ENCODE results near the gene YAF2.
"Not testable (repeated sequence)": the region's sequence is repeated elsewhere in the genome, so short reads cannot be mapped to it uniquely, and the experiment has no call there.

Gene YAF2

DNA sequence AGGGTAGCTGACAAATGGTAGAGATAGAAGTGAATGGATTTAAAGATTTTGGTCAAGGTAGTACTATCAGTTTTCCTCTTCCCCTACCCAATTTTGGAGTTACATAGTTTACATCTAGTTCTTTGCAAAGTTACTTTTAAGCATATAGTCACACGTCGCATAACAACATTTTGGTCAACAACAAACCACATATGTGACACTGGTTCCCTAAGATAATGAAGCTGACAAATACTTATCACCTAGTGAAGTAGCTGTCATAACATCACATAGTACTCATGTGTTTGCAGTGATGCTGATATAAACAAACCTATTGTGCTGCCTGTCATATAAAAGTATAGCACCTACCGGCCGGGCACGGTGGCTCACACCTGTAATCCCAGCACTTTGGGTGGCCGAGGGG lies 45.4 kb downstream of the YAF2 start:
- no peak for DNase-seq

- no peak for DNase-seq
These were observed 45.8 kb downstream of the YAF2 start for GRCh38 chr12:42192258-42192657.

- no peak for DNase-seq
These were observed 47.7 kb downstream of the YAF2 start for GRCh38 chr12:42190376-42190775.

- not testable (repeated sequence) for DNase-seq
These were observed 49.8 kb downstream of the YAF2 start for GRCh38 chr12:42188275-42188674.

GRCh38 chr12:42187799-42188198 lies 50.2 kb downstream of the YAF2 start:
- no peak for DNase-seq

DNA sequence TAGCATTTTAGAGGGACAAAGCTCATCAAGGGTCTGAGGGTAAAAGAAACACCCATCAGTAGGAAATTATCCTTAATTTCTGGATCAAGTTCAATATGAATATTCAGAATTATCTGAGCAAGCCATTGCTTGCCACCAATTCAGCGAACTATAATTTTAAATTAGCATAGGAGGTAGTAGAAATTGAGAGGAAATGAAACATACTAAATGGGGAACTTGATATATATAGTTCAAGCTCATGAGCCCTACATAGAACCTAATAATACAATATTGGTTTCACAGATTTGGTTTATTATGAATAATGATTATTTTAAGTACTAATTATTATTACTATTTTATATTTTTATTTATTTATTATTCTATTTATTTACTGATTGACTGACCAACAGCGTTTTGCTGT lies 51.3 kb downstream of the YAF2 start:
- DNase-seq: no peak

- no peak for DNase-seq
These were observed 55.7 kb downstream of the YAF2 start for GRCh38 chr12:42182394-42182793.

DNA sequence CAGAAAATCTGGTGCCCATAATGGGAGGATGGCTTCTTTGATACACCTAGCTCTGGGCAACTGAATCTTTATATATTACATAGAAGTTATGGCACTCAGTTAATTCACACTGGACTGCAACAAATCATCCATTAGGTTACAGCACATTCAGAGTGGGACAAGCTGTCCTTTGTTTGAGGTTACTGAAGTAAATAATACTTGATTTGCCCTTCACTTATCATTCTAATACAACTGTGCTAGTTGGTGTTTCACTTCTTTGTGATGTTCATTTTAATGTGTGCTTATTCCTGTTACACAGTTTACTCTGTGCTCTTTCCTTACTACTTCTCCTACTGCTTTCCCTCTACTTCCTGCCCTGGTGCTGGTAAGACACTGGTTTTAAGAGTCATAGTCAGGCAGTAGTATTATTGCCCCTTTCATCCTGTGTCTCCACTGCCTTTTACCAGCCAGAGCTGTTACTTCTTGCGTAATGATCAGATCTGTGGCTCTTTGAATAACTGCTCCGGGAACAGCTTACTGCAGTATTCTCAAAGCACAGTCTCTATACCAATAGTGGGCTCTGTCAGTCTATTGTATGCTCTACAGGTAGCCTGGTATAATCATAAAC lies 57.0 kb downstream of the YAF2 start:
- no peak for DNase-seq

DNA sequence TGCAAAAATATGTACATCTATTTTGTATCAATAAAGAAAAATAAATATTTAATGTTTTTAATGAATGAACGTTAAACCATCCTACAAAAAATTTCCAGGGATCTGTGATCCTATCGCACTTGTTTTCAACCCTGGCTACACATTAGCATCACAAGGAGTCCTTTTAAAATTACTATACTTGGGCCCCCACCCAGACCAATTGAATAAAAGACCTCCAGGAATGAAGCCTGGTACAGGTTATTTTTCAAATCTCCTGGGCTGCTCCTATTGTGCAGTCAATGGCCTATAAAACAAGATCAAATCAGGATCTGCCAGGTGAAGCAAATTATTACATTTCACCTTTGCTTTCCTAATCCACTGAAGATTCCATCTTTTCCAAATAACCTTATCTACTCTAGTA lies 59.9 kb downstream of the YAF2 start:
- DNase-seq: no peak

DNA sequence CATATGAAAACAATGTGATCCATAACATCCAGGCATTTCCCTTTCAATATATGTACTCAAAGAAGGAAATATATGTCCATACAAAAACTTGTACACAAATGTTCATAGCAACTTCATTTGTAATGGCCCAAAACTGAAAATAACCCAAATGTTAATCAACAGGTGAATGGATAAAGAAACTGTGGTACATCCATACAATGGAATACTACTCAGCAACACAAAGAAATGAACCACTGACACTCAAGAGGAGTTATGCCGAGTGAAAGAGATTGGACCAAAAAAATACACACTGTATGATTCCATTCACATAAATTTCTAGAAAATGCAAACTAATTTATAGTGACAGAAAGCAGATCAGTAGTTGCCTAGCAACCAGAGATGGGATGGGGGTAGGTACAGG lies 63.1 kb downstream of the YAF2 start:
- DNase-seq: no peak

DNA sequence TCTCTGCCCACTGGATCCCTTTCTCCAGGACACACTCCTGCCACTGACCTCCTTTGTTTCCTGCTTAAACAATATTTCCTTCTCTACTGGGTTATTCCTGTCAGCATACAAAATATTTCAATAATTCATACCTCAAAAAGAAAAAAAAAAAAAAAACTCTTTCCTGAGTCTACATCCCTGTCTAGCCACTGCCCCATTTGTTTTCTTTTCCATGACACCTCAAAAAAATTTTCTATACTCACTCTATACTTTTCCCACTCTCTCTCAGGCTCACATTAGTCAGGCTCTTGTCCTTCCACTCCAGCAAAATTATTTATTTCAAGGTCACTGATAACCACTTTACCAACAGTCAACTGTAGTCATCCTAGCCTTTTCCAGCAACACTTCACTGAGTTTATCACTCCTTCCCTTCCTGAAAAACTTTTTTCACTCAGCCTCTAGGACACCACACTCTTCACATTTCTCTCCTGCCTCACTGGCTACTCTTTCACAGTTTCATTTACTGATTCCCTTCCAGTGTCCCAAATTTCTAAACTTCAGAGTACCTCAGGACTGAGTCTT lies 64.0 kb downstream of the YAF2 start:
- no peak for DNase-seq

DNA sequence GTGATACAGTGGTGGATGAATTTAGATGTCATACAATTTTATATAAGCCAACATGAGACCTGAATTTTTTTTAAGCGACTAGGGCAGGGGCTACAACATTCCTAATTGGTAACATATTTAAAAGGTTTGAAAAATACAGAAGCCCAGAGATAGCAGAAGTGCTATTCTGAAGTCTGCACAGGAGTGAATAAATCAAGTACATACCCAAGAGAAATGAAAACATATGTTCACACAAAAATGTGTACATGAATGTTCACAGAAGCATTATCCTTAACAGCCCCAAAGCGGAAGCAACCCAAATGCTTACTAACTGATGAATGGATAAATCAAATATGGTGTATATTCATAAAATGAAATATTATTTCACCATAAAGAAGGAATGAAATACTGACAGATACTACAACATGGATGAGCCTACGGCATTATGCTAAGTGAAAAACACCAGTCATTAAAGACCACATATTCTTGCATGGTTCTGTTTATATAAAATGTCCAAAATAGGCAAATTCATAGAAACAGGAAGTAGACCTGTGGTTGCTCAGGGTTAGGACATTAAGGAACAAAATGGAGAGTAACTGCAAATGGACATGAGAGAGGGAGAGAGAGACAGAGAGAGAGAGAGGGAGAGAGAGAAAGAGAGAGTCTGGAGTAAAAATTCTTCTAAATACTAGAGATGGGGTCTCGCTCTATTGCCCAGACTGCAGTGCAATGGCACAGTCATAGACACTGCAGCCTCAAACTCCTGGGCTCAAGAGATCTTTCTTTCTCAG lies 65.4 kb downstream of the YAF2 start:
- no peak for DNase-seq

DNA sequence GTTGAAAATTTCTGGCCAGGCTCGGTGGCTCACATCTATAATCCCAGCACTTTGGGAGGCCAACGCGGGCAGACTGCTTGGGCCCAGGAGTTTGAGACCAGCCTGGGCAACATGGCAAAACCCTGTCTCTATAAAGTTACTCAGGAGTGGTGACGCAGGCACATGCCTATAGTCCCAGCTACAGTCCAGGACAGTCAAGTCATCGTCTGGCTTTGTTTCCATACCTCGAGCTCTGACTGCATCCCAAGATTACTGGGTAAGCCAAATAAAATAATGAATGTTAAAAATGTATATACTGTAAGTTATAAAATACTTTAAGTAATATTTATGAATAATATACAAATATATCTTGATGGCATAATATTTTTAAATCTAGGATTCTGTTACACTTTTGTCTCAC lies 70.3 kb downstream of the YAF2 start:
- no peak for DNase-seq

- no peak for DNase-seq
These were observed 71.5 kb downstream of the YAF2 start for GRCh38 chr12:42166501-42166900.

DNA sequence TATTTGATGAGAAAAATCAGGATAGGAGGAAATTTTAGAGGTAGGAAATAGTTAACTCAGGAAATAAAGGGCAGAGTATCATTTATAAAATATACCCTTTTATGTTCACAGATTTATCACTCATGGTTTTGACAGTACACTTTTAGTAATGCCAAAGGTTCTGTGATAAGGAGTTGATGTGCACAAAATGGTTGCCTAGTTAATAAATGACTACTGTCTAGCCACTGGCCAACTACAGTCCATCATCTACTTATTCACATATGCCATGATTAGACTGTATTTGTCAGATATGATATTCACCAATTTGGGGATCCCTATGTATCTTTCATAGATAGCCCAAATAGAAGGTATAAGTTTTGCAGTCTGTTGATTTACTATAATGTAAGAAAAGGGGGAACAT lies 74.1 kb downstream of the YAF2 start:
- DNase-seq: no peak

- no peak for DNase-seq
These were observed 75.1 kb downstream of the YAF2 start for GRCh38 chr12:42162965-42163364.

GRCh38 chr12:42162193-42162592 lies 75.9 kb downstream of the YAF2 start:
- DNase-seq: no peak

DNA sequence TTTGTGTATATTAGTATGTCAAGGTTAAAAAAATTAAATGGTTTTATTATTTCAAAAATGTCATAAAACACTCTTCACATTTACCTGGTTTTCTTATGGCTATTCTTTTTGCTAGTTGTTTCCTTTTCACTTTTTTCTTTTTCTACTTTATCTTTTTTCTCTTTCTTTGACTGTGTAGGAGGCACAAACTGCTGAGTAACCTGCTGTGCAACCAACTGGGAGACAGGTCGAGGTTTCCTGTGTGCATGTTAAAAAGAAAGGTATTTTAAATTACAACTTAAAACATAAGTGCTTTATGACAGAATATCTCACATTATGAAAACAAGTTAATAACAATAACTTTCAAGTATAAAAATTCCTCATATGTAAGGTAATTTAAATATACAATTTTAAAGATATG lies 76.5 kb downstream of the YAF2 start:
- DNase-seq: no peak

DNA sequence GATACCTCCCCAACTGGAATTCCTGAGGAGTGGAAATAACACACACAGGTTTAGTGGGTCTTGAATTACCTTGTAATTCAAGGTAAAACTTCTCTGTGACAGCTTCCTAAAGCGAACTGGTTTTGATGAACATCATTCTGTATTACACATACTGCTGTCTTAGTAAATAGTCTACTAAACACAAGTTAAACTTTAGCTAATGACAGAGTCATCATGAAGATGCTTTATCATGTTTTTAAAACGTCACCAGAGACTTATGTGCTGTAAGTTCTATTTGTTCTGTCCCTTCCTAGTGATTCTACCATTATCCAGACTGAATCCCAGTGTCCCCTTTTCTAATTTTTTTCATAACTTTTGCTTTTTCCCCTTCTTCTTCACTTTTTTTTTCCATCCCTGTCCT lies 81.8 kb downstream of the YAF2 start:
- DNase-seq: no peak

- no peak for DNase-seq
These were observed 92.4 kb downstream of the YAF2 start for GRCh38 chr12:42145552-42146215.

DNA sequence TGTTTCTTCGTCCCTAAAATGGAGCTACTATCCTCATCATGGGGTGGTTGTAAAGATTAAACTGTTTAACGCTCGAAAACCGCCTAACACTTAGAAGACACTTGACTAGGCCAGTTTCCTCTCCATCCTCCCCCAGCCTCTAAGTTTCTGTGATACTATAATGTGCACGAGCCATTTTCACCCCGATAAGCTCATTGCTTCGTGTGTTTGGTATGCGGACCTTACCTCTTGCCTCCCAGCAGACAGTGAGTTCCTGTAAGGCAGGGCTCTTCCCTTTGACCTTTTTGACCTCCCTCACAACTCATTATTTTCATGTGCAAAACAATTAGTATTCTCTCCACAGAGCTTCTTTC lies 92.9 kb downstream of the YAF2 start:
- no peak for DNase-seq

- DNase-seq: peak; percentile 84
These were observed 93.4 kb downstream of the YAF2 start, which contains the start of gene GXYLT1 for GRCh38 chr12:42144408-42145196. Gene GXYLT1, minus strand, starts transcription at chr12:42144874. Its CDS starts 228 bp downstream, at chr12:42144646.

GRCh38 chr12:42144158-42144407 lies 94.0 kb downstream of the YAF2 start:
- no peak for DNase-seq

All from CD4-positive, alpha-beta T cell treated with Interleukin-21 for 1 hour (primary cell).